HG02588 (cell line): ENCODE measurements around the gene ACSS1.

Experiments used
- ATAC-seq: cut with Tn5 transposase; IDR thresholded peaks from one replicate; pipeline ENCODE4 v1.9.1; 2021; ENCODE audit warnings: mild to moderate bottlenecking, moderate library complexity; ENCODE audit not compliant: unreplicated experiment

The ACSS1 gene

DNA sequence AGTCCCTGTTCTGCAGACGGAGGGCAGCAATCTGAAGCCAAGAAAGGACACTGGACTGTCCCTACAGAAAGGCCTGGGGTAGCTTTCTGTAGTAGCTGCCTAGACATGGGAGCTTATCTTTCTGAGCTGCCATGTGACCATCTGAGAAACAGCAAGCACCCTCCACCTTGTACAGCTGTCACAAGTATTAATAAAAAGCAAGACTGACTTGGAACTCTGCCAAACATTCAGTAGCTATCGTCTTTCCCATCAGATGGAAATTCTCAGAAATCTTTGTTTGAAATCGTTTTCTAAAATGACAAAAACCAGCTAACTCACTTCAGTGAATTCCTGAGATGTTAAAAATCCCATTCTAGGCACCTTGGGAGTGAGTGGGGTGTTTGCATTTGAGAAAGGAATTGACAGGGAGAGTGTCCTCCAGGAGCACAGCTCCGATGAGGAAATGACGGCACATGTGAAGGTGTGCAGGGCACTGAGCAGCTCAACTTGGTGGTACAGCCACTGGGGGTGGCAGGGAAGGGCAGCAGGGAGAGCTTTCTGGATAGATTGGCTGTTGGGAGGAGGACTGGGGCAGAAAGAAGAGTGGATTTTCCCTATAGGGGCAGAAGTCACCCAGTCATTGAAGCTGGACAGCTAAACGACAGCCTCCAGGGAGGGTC lies 24.5 kb downstream of the ACSS1 start:
- no peak for ATAC-seq

DNA sequence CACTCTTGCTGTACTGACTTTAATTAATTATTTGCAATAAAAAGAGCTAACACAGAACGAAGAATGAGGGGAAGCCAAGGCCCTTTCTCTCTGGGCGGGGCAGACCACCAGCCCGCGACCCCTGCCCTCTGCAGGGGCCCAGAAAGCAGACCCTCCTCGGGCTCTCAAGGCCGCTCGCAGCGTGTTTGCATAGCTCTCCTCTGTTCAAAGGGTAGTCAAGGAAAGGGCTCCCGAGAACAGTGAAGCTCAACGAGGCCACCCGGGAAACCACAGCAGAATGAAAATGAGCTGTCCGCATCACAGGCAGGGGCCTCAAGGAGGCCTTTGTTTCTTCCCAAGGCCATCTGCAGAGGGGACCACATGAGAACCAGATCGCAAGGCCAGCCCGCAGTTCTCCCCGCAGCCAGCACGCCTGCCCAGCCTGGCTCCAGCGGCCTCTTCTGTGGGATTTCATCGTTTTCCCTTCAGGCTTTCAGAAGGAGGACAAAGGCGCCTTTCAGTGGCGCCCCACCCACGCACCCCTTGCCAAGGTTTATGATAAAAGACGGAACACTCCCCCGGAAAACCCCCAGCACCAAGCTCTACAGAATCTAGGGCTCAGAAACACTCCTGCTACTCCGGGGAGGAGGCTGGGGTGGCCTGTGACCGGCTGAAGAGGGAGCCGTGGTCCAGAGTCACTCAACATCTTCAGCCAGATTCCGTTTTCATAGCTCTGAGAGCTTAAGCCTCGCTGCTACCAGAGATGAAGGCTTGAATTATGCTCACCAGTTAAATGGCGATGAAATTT lies 25.3 kb downstream of the ACSS1 start:
- ATAC-seq = no peak

DNA sequence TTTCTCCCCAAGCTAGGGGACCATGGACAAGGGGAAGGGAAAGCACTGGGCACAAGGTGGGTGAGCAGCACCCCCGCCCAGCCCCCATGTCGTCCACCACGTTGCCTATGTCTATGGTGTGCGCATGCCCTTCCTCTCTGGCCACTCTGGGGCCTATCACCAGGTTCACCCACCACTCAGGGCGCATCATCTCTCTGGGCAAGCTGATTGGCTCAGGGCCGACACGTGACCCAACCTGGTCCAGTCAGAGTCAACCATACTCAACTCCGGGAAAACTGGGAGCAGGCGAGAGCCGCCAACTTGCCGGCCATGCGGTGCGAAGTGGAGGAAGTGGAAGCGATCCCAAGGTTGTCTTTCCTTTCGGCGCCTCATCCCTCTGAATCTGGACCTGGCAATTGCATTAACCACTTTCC lies 25.9 kb downstream of the ACSS1 start:
- no peak for ATAC-seq

DNA sequence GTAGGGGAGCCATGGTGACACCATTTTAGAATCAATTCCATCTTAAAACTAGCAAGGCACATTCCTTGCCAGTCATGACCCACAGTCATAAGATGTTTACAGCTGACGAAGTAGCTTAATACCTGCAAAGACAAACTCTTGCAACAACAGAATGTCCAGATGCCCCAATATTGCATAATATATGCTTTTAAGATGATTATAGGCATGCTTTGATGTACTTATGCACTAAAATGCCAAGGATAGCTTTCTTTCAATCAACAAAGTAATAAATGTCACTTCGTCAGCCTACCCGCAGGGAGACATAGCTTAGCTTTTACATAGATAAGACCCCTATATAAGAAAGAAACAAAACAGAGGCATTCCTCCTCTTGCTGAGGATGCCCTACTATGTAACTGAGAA lies 26.7 kb downstream of the ACSS1 start:
- ATAC-seq = no peak

DNA sequence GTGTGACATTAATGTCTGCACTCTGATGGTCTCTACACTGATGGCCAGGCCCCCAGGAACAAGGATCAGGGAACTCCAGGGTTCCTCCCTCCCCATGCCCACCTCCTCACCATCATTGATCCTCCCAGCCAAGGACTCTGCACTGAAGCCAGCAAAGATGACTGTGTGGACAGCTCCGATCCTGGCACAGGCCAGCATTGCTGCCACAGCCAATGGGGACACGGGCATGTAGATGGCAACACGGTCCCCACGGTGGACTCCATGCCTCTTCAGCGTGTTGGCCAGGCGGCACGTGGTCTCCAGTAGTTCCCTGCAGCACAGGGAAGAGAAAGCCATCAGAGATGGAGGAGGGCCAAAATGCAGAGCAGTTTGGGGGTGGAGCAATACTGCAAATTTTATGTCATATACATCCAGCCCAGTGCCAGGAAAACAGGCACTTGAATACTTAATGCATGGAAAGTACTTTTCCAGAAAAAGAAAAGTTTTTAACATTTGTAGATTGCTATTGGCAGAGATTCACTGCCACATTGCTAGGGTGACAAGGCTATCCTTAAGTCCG lies 27.2 kb downstream of the ACSS1 start:
- no peak for ATAC-seq

DNA sequence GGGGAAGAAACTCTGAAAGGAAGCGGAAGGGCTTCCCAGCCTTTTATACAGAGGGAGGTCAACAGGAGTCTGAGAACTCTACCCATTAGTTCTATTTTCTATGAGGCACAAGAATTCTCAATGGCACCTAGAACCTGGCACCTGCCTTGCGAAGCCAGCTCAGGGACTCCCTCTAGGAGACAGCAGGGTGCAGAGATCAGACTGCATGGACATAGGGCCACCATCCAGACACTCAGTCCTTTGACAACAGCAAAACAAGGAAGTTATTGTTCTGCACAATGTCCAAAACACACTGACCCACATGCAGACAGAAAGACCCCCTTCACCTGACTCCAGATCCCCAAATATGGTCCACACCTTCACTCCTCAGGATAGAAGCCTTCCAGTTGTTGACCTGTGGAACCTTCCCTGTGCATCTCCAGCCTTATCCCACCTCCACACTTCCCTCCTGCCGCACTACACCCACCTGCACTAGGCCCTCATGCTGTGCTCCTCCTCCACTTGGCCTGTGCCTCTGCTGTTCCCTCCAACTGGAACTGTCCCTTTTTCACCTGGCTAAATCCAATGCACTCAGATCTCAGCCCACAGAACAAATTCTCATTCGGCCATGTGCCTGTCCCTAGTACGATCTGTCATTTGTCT lies 27.8 kb downstream of the ACSS1 start:
- no peak for ATAC-seq

DNA sequence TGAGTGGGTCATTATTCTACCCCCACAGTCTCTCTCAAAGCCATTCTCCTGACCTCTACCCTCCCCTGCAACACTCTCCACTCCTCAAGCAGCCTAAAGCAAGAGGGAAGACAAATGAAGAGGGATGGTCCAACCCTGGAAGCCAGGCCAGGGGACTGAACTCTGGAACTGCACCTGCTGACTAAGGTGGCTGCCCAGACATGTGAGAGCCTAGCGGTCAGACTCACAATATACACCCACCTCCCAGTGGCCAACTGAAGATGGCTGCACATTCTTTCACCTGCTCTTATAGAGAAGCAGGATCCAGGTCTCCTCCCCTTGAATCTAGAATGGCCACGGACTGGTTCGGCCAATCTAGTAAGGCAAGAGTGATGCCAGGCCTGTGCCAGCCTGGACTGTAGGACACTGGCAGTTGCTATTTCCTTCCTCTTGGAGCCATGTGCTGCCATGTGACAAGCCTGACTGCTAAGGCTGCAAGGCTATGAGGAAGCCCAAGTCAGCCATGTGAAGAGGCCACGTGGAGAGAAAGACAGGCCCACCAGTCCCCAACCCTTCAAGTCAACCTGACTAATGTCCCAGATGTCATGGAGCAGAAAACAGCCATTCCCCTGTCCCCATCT lies 31.8 kb downstream of the ACSS1 start:
- no peak for ATAC-seq

DNA sequence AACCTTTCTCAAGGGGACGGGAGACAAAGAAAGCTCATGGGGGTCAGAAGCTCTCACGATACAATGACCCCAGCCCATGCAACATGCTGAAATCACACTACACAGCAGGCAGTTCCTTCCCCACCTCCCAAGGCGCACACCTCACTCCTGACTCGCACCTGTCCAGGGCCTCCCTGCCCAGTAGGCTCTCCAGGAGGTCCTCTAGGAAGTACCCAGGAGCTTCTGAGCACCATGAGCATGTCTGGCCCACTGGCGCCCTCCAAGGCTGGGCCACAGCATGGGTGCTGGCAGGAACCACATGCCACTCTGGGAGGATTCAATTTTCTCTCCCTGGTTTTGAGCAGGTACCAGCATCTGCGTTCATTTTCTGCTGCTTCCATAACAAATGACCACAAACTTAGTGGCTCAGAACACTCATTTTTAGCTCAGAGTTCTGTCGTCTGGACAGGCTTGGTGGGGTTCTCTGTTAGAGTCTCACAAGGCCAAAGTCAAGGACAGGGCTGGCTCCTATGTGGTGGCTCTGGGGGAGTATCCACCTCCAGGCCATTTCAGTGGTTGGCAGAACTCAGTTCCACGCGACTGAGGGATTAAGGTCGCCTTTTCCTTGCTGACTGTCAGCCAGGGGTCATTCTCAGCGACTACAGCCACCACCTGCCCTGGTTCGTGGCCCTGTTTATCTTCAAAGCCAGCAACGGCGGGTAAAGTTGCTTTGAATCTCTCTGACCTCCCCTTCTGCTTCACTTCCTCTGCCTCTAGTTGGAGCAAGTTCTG lies 32.7 kb downstream of the ACSS1 start:
- no peak for ATAC-seq

DNA sequence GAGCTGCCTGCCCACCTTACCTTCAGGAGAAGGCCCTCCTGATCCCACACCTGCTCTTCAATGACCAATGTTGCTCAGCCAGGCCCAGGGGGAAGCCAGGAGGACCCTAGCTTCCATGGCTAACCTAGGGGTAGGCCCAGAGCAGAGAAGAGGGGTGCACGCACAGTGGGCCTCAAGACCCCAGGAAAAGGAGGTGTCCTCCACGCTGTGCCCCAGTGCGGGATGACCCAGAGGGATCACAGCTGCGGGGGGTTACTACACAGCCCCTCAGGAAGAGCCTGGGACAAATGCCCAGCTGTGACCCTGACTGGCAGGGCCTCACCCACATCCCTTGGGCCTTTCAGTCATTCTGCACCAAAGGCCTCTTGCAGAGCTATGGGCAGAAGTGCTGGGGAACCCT lies 33.8 kb downstream of the ACSS1 start:
- no peak for ATAC-seq

DNA sequence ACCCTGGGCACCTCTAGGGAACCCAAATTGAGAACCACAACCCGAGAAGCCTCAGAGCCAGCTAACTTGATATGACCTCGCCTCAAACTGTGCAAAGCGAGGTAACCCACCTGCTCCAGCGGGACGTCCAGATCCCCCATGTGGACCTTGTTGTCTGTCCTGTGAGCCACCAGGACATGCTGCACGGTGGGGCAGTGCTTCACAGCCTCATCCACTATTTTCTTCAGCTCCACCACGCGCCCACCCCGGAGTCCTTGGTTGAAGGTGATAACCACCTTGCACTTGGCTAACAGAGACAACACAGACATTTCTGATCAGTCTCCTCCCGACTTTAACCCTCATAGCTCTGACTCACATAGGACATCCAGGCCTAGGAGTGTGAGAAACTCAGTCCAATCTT lies 34.6 kb downstream of the ACSS1 start:
- ATAC-seq = no peak

DNA sequence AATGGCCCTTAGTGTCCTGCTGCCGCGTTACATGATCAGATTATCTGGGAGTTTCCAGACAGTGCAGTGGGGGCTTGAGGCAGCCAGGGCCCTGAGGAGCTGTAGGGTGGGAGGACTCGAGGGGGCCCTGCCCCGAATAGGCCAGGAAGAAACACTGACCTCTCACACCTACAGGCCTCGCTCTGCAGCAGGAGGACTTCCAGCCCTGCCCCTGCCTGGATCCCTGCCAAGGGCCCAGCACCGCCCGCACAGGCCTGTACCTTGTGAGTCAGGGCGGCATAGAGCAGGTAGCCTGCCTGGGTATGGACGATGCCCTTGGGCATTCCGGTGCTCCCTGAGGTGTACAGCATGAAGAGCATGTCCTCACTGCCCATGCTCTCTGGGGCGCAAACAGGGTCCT lies 35.3 kb downstream of the ACSS1 start:
- no peak for ATAC-seq

DNA sequence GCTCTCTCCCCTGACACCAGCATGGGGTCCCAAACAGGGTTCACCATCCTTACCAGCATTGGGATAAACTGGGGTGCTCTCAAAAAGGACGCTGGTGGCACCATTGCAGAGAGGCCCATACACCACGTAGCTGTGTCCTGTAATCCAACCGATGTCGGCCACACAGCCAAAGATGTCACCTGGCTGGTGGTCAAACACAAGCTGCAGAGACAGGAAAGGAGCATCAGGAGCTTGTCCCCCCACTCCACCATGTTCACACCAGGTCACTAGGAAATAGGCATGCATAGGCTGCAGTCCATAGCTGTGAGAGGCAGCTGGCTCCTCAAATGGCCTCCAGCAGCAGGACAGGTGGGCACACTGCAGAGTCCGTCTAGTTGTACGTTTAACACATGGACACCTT lies 36.6 kb downstream of the ACSS1 start:
- ATAC-seq = no peak

DNA sequence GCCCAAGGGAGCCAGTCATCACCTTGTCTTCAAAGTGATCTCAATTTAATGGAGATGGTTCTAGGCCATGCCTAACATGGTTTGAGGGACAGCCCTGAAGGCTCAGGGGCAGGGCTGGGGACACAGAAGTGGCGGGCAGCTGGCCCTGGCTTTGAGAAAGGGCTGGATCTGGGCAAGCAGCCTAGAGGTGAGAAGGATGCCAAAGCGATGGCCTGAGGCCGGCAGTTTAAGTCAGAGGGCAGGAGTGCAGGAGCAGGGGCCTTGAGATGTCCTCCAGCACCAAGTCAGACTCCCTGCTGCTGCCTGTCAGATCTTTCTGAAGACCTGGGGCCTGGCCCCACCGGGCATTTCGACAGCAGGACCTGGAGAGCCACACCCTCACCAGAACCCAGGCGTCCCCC lies 37.0 kb downstream of the ACSS1 start:
- no peak for ATAC-seq

DNA sequence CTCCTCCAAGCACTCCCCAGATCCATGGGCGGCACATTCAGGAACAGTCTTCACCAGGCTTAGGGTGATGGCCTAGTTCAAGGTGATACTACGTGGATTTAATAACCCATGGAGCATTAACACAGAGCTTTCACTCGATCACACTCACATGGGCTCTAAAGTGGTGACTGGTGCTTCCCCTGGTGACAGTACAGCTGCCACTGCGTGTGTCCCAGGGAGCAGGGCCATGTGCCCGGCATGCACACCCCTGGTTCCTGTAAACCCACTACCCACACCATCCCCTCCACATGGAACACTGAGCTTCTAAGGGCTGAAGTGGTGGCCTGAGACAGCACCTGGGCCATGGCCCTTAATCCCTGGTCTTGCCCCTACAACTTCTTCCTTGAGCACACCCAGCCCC lies 37.6 kb downstream of the ACSS1 start:
- ATAC-seq = no peak

DNA sequence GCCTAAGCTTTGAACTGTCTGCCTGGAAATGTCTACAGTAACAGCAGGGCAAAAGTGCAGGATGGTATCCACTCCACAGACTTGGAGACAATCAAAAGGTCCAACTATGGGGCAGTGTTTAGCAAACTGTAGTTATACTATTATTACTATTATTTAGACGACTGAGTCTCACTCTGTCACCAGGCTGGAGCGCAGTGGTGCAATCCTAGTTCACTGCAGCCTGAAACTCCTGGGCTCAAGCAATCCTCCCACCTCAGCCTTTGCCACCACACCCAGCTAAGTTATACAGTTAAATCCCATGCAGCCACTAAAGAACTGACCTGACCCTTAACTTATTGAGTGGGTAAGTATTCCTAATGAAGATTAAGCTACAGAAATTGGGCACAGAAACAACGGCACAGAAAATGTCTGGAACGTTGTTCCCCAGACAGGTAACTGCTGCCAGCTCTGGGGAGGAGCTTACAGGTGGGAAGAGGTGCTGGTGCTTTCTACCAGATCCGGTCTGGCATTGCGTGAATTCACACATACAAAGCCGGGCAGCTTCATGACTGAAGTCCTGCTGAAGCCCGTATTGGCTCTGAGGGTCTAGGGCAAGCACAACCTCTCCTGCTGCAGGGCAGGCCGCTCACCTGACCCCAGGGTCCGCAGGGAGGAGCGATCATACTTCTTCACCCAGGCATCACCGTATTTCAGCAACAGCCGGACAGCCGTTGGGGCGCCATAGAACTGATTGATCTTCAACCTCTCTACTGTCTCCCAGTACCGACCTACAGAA lies 38.4 kb downstream of the ACSS1 start:
- no peak for ATAC-seq

DNA sequence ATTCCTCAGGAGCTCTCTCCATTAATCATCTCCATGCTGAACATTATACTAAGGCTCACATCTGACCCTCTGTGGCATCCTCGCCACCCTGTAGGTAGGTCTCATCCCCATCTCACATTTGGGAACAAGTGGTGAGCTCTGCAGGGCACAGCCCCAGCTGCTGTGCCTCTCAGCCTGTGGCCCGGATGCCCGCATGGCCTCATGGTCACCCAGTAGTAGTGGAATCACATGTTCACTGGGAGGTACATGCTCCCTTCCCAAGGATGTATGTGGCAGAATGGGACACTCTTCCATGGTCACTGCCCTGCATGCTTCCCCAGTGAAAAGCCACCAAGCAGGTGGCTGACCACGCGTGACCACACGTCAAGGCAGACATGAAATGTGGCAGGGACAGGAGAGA lies 39.1 kb downstream of the ACSS1 start:
- no peak for ATAC-seq

DNA sequence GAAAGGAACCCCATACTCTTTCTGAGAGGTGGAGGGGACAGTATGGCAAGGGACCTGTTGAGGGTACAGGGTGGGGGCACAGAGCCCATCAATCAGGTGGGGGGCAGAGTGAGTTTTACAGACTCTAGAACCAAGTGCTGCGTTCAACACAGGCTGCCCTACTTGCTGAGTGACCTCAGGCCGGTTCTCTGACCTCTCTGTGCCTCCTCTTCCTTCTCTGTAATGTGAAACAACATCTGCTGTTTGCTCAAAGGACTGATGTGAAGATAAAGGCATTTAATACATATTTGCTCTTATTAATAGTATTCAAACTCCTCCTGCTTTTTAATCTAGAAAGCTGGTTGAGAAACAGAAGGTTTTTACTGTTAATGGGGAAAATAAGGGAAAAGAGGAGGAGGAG lies 39.5 kb downstream of the ACSS1 start:
- no peak for ATAC-seq

DNA sequence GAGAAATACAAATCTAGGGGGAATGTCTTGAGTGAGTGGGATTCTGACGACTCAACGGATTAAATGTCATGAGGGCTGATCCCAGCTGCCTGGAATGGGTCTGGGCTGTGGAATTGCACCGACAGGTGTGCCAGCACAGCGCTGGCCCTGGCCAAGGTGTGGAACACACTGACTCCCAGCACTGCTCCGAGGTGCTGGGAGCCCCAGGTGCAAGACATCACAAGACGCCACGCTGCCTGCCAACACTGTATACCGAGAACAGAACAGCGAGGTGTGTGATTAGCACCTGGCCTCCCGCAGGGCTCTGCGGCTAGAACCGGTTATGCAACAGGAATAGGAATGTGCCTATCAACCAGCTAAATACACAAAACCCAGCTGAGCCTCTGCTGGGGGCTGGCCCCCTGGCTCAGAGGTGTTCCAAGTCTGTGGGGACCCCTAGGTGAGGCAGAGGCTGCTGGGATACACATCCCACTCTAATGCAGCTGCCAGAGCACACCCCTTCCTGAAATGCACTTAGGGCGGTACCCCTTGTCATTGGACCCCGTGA lies 40.6 kb downstream of the ACSS1 start:
- no peak for ATAC-seq

DNA sequence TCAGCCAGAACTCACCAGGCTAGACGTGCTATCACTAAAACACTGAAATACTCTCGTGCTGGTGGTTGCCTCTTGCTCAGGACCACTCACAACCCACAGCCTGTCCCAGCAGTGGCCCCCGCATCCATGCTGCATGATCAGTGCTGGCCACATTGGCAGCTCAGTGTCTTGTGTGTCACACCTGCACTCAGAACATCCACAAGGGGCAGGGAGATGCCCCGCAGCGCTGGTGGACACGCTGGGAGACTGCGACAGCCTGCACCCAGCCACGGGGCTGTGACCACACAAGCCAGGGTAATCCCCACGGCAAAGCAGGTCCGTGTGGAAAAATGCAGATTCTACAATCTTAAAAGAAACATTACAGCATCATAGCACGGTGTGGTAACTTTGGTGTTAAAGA lies 41.5 kb downstream of the ACSS1 start:
- ATAC-seq = no peak

DNA sequence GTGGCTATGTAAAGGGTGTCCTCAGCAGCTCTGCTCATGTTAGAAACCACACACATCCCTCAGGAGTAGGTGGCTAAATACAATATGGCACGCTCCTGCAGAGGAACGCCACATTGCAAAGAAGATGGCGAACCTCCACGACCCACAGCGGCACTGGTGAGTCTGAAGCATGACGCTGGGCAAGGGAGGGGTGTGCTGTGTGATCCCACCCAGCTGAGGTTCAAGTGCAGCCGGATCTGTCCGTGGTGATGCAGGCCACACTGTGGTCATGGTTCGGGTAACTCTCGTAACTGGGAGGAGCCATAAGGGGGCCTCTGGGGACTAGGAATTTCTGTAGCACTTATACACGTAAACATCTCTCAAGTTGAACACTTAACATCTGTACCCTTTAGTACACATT lies 42.0 kb downstream of the ACSS1 start:
- ATAC-seq = no peak
